NB4 (cell line): Measurements from ENCODE around the gene LRRC27.
A peak's percentile ranks its signal among the peaks of the same experiment; 100 is the strongest.
"Not testable (repeated sequence)": the region's sequence is repeated elsewhere in the genome, so short reads cannot be mapped to it uniquely, and the experiment has no call there.

Experiments
- DNase-seq: peaks from one replicate; pipeline ENCODE4 v3.0.0; 2010; ENCODE audit warnings: low read depth
- H3K4me3 ChIP-seq: one replicate; pipeline ENCODE4 v1.5.1; 2011; ENCODE audit warnings: mild to moderate bottlenecking, low read depth, low read length, moderate library complexity
- MYC ChIP-seq: IDR thresholded peaks from 2 replicates; pipeline ENCODE4 v1.6.1; 2011; ENCODE audit warnings: low read depth, low read length
- POLR2A ChIP-seq: IDR thresholded peaks from 2 replicates; pipeline ENCODE4 v1.6.1; 2011; ENCODE audit warnings: mild to moderate bottlenecking; ENCODE audit not compliant: insufficient read length; ENCODE audit errors: extremely low read depth
- TF ChIP-seq, protein P1 (sequence below): IDR thresholded peaks from one replicate; pipeline ENCODE4 v1.5.1; 2012; ENCODE audit warnings: low read depth, low read length
- TF ChIP-seq, protein P2 (sequence below): IDR thresholded peaks from 2 replicates; pipeline ENCODE4 v1.6.1; 2011; ENCODE audit warnings: low read depth, low read length

Gene LRRC27

DNA sequence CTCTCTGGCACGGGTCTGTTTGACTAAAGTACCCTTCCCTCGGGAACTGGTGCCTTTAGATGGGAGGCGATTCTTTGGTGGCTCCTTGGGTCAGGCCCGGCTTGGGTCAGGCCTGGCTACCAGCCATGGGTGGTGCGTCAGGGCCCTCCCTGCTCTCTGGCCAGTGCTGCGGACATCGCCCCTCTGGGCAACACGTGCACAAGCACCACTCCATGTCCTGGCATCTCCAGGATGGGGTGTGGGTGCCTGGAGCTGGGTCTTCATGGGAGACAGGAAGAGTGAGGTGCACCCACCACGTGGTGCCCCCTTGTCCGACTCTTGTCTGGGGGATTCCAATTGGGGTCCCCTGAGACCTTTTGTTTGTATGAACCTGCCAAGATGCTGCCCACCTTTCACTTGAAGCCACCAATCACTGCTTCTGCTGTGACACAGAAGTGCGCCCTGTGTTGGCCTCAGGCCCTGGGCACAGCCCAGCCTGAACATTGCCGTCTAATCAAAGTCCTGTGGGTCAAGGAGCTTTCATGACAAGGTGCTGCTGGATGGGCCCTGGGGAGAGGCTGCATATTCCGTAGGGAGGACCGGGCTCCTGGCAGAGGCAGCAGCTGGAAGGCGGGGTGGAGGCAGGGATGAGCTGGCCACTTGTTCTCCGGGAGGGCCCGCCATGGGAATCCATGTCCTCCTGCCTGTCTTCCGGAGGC, 53.9 kb downstream of the LRRC27 start:
- no peak overlapping the region for H3K4me3 ChIP-seq
- TF ChIP-seq, protein P1, sequence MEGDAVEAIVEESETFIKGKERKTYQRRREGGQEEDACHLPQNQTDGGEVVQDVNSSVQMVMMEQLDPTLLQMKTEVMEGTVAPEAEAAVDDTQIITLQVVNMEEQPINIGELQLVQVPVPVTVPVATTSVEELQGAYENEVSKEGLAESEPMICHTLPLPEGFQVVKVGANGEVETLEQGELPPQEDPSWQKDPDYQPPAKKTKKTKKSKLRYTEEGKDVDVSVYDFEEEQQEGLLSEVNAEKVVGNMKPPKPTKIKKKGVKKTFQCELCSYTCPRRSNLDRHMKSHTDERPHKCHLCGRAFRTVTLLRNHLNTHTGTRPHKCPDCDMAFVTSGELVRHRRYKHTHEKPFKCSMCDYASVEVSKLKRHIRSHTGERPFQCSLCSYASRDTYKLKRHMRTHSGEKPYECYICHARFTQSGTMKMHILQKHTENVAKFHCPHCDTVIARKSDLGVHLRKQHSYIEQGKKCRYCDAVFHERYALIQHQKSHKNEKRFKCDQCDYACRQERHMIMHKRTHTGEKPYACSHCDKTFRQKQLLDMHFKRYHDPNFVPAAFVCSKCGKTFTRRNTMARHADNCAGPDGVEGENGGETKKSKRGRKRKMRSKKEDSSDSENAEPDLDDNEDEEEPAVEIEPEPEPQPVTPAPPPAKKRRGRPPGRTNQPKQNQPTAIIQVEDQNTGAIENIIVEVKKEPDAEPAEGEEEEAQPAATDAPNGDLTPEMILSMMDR = no peak
- TF ChIP-seq MYC = no peak
- TF ChIP-seq, protein P2, sequence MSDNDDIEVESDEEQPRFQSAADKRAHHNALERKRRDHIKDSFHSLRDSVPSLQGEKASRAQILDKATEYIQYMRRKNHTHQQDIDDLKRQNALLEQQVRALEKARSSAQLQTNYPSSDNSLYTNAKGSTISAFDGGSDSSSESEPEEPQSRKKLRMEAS = no peak
- no peak for TF ChIP-seq POLR2A
- no peak for DNase-seq

DNA sequence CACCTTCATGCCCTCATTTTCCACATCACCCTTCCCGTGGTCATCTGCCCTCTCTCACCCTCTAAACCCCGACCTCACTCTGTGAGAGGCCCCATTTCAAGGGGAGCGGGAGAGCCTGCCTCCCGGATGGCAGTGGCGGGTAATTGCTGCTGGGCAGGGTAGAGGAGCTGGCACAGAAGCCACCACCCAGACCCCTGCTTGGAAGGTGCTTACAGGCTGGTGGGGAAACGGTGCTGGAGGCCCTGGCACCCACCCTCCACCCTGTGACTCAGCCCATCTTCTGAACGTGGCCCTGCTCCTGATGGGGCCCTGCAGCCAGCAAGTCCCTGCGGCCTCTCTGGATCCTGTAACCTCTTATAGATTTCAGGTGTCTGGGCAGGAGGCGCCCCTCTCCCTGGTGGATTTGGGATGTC, 54.4 kb downstream of the LRRC27 start:
- H3K4me3 ChIP-seq = no peak overlapping the region
- TF ChIP-seq, protein P1 = no peak
- TF ChIP-seq POLR2A (no peak), MYC (no peak)
- TF ChIP-seq, protein P2 = no peak
- DNase-seq = peak; percentile 50

DNA sequence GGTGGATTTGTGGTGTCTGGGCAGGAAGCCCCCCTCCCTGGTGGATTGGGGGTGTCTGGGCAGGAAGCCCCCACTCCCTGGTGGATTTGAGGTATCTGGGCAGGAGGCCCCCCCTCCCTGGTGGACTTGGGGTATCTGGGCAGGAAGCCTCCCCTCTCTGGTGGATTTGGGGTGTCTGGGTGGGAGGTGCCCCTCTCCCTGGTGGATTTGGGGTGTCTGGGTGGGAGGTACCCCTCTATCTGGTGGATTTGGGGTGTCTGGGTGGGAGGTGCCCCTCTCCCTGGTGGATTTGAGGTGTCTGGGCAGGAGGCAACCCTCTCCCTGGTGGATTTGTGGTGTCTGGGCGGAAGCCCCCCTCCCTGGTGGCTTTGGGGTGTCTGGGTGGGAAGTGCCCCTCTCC, 54.9 kb downstream of the LRRC27 start:
- H3K4me3 ChIP-seq = not testable (repeated sequence)

DNA sequence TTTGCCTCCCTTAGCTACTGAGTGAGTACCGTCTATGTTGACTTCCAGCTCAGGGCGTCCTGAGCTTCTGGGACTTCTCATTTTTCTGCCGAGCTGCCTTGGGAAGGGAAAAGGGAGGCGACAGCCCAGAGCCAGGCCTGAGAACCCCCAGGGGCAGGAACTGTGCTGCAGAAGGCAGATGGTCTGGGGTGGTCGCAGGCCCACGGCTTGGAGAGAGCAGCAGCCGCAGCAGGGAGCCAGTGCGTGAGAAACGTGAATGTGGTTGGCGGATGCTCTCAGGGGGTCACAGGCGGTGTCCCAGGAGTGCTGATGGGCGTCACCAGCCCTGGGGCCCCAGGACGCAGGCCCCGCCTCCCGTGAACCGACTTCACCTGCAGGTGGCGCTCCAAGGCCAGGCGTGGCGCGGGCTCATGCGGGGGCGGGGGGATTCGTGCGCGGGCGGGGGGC, 55.8 kb downstream of the LRRC27 start:
- peak overlapping the region; percentile 16 for H3K4me3 ChIP-seq
- DNase-seq = peak; percentile 91
- TF ChIP-seq, protein P2 = peak; percentile 66
- TF ChIP-seq, protein P1 = peak; percentile 57
- TF ChIP-seq MYC (peak; percentile 54; the same call in 1 of the 2 replicates), POLR2A (no peak)

More for the DNA sequence above, 54.9 kb downstream of the LRRC27 start:
- not testable (repeated sequence) for DNase-seq

DNA sequence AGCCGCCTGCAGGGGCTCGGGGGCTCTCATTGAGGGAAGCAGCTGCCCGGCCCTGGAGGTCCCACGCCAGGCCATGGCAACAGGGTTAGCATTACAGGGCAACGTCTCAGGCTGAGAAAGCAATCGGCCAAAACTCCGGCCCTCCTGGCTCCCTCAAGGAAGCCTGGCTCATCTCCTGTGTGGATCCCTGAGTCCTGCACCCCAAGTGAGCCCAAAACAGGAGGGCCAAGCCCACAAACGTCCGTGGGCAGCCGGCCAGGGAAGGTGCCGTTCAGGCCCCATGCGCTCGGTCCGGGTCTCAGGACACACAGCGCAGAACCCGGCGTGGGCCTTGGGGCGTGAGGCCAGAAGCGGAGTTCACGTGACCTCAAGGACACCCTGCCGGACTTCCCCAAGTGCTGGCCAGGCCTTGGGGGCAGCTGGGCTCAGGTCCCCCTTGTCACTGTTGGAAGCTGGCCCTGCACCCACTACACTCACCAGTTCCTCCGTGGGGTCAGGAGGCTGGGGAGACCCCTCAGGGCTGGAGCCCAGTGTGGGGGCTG, 57.0 kb downstream of the LRRC27 start:
- no peak for DNase-seq
- H3K4me3 ChIP-seq = no peak overlapping the region
- TF ChIP-seq POLR2A (no peak), MYC (no peak)
- TF ChIP-seq, protein P1 = no peak
- TF ChIP-seq, protein P2 = no peak

DNA sequence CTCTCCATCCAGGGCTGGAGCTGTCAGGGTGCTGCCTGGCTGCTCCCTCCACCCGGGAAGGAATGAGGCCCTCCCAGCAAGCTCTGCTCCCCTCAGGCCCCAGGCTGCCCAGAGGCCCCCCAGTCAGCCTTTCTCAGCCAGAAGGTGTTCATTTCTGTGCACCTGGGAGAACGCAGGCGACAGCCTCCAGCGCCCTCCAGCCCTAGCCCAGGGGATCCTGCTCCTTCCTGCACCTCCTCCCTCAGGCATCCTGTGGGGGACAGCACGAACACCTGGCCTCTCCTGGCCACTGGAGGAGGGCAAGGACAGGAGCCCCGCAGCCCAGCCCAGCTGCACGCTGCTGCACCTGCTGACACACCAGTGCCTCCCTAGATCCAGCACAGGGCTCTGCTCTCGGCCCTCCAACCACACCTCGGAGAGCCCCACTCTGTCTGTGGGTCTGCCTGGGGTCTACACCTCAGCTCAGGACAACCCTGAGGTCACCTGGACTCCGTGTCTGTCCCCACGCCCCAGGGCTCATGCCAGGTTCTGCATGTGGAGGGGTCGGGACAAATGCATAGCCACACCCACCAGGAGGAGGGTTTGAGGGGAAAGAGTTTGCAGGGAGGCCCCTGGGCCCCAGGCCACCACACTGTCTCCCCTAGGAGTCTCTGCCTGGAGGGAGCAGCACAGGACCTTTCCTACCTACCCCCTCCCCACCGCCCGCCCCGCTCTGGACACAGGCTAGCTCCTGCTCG, 57.6 kb downstream of the LRRC27 start:
- DNase-seq = peak; percentile 57
- no peak overlapping the region for H3K4me3 ChIP-seq
- TF ChIP-seq, protein P1 = no peak
- TF ChIP-seq POLR2A (no peak), MYC (no peak)
- TF ChIP-seq, protein P2 = no peak
